PC-3 (cell line): Measurements from ENCODE around the gene NALCN. TPM values are rescaled to one million over a fixed set of nuclear protein-coding genes. Genes with fewer than 3 reads are reported as not detected.
A peak's percentile ranks its signal among the peaks of the same experiment; 100 is the strongest.

Experiments
- ATAC-seq: fragments of 200-7000 bp; cut with Tn5 transposase; 2 replicates; pipeline ENCODE4 v1.9.1; 2020; ENCODE audit warnings: mild to moderate bottlenecking, moderate library complexity
- BruUV-seq: library from RNA; stranded (reverse); fragments of 400-500 nt; replicated peaks from 2 replicates; lab custom pipeline; 2021; lab: Mats Ljungman, UMichigan
- CTCF ChIA-PET: fragments of 300-600 bp; sonication (Branson Sonifier 250); formaldehyde crosslinking; loops from one replicate; lab custom pipeline; 2022; ENCODE audit warnings: antibody characterized with exemption; lab: Charles Lee
- POLR2A ChIA-PET: fragments of 300-600 bp; sonication (Branson Sonifier 250); formaldehyde crosslinking; loops from one replicate; lab custom pipeline; 2022; ENCODE audit warnings: antibody characterized with exemption; ENCODE audit not compliant: unreplicated experiment; lab: Charles Lee
- DNase-seq: peaks from one replicate; pipeline ENCODE4 v3.0.0-alpha.2; 2015
- H2AFZ ChIP-seq: fragments of 300-600 bp; sonication (generic); 2 replicates; pipeline ENCODE4 v1.6.0; 2016; ENCODE audit warnings: antibody characterized with exemption, low read length
- H3F3A ChIP-seq: fragments of 300-600 bp; sonication (generic); one replicate; pipeline ENCODE4 v1.6.0; 2017; ENCODE audit warnings: antibody characterized with exemption, low read length, control low read depth, mild to moderate bottlenecking; ENCODE audit not compliant: unreplicated experiment
- H3K27ac ChIP-seq: fragments of 300-600 bp; sonication (generic); 2 replicates; pipeline ENCODE4 v1.5.1; 2016; ENCODE audit warnings: mild to moderate bottlenecking, low read length
- H3K27me3 ChIP-seq: fragments of 300-600 bp; sonication (generic); 2 replicates; pipeline ENCODE4 v1.6.1; 2016; ENCODE audit warnings: low read length, mixed read lengths
- H3K36me3 ChIP-seq: fragments of 300-600 bp; sonication (generic); 2 replicates; pipeline ENCODE4 v1.6.1; 2016; ENCODE audit warnings: low read depth, mixed run types, low read length, mixed read lengths
- H3K4me1 ChIP-seq: fragments of 300-600 bp; sonication (generic); 2 replicates; pipeline ENCODE4 v1.5.1; 2016; ENCODE audit warnings: low read length; ENCODE audit not compliant: insufficient read depth
- H3K4me2 ChIP-seq: fragments of 300-600 bp; sonication (generic); 2 replicates; pipeline ENCODE4 v1.6.0; 2016; ENCODE audit warnings: low read length
- H3K4me3 ChIP-seq: fragments of 300-600 bp; sonication (generic); 2 replicates; pipeline ENCODE4 v1.5.1; 2016; ENCODE audit warnings: mild to moderate bottlenecking, low read length, mixed read lengths
- H3K79me2 ChIP-seq: fragments of 300-600 bp; sonication (generic); 2 replicates; pipeline ENCODE4 v1.6.1; 2017; ENCODE audit warnings: low read length, mixed read lengths
- H3K9ac ChIP-seq: fragments of 300-600 bp; sonication (generic); 2 replicates; pipeline ENCODE4 v1.6.0; 2016; ENCODE audit warnings: mild to moderate bottlenecking, low read length
- H3K9me2 ChIP-seq: fragments of 300-600 bp; sonication (generic); replicated peaks from 2 replicates; pipeline ENCODE4 v1.6.1; 2016; ENCODE audit warnings: mixed run types, low read length, mixed read lengths
- H3K9me3 ChIP-seq: fragments of 300-600 bp; sonication (generic); 2 replicates; pipeline ENCODE4 v1.6.1; 2016; ENCODE audit warnings: low read length, mixed read lengths
- H4K20me1 ChIP-seq: fragments of 300-600 bp; sonication (generic); 2 replicates; pipeline ENCODE4 v1.6.1; 2016; ENCODE audit warnings: low read length, mixed read lengths
- CTCF ChIP-seq: fragments of 300-600 bp; sonication (generic); conservative IDR thresholded peaks from 2 replicates; pipeline ENCODE4 v1.5.1; 2017; ENCODE audit warnings: antibody characterized with exemption, low read depth, mild to moderate bottlenecking, low read length
- EZH2 ChIP-seq: fragments of 300-600 bp; sonication (generic); IDR thresholded peaks from one replicate; pipeline ENCODE4 v1.6.1; 2017; ENCODE audit warnings: antibody characterized with exemption, mild to moderate bottlenecking, low read length; ENCODE audit not compliant: unreplicated experiment
- EZH2phosphoT487 ChIP-seq: fragments of 300-600 bp; sonication (generic); IDR thresholded peaks from 2 replicates; pipeline ENCODE4 v1.6.1; 2018; ENCODE audit warnings: mild to moderate bottlenecking, antibody characterized with exemption, low read length, borderline replicate concordance
- intact Hi-C: fragments of 100-400 bp; cut with micrococcal nuclease; formaldehyde crosslinking; loops from 2 replicates; pipeline ENCODE4 v1.9.0; 2023
- total RNA-seq: library from RNA; depleted of rRNA; stranded (reverse); fragments of >200 nt; gene quantifications from 2 replicates; pipeline ENCODE4 v1.2.3, GENCODE V29; 2014

NALCN gene
- total RNA-seq, 1 experiment from 2014 or later = 11.8 TPM

- no peak overlapping the region for H3K4me2 ChIP-seq
- H4K20me1 ChIP-seq = no peaks in the 10 kb centered on the region
- TF ChIP-seq CTCF (no peak), EZH2phosphoT487 (no peak)
- no peaks in the 10 kb centered on the region for H3K9me3 ChIP-seq
- no peaks in the 10 kb centered on the region for H3K9me2 ChIP-seq
- peak; percentile 63; the same call in 1 of the 2 replicates for ATAC-seq
- CTCF ChIA-PET = no interaction called here
- H3K4me1 ChIP-seq = no peaks in the 10 kb centered on the region
- no TSS peak for BruUV-seq
- POLR2A ChIA-PET = no interaction called here
- no peak overlapping the region for H3K9ac ChIP-seq
- H3K79me2 ChIP-seq = no peaks in the 10 kb centered on the region
- H2AFZ ChIP-seq = no peak overlapping the region
- no peaks in the 10 kb centered on the region for H3F3A ChIP-seq
- intact Hi-C loops = no loop called here
- H3K36me3 ChIP-seq = no peaks in the 10 kb centered on the region
- no peak overlapping the region for H3K27ac ChIP-seq
- DNase-seq = peak; percentile 23
- no peak overlapping the region for H3K4me3 ChIP-seq
- no peaks in the 10 kb centered on the region for H3K27me3 ChIP-seq
Observed at GRCh38 chr13:101433895-101434294, 17.6 kb upstream of the NALCN start.

- no peaks in the 10 kb centered on the region for H3K27me3 ChIP-seq
- H2AFZ ChIP-seq = no peak overlapping the region
- TF ChIP-seq EZH2 (no peak), EZH2phosphoT487 (no peak), CTCF (no peak)
- H3K9me2 ChIP-seq = no peaks in the 10 kb centered on the region
- H3K79me2 ChIP-seq = no peaks in the 10 kb centered on the region
- no peak overlapping the region for H3K4me3 ChIP-seq
- BruUV-seq = no TSS peak
- peaks cover 1% of the 10 kb centered on the region for H3K4me1 ChIP-seq
- ChIA-PET POLR2A (no interaction called here), CTCF (no interaction called here)
- DNase-seq (no peak), ATAC-seq (no peak)
- no peak overlapping the region for H3K27ac ChIP-seq
- intact Hi-C loops = no loop called here
- no peak overlapping the region for H3K4me2 ChIP-seq
- H4K20me1 ChIP-seq = no peaks in the 10 kb centered on the region
- no peaks in the 10 kb centered on the region for H3K36me3 ChIP-seq
- no peak overlapping the region for H3K9ac ChIP-seq
- no peaks in the 10 kb centered on the region for H3K9me3 ChIP-seq
- no peaks in the 10 kb centered on the region for H3F3A ChIP-seq
Observed at GRCh38 chr13:101429733-101430132, 13.4 kb upstream of the NALCN start.

DNA sequence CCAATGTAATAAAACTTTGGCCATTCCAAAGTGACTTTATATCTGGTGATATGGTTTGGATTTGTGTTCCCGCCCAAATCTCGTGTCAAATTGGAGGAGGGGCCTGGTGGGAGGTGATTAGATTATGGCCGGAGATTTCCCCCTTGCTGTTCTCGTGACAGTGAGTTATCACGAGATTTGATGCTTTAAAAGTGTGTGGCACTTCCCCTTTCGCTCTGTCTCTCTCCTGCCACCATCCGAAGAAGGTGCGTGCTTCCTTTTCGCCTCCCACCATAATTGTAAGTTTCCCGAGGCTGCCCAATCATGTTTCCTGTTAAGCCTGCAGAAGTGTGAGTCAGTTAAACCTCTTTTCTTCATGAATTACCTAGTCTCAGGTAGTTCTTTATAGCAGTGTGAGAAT is 9.3 kb upstream of the NALCN start:
- ChIA-PET CTCF (no interaction called here), POLR2A (no interaction called here)
- TF ChIP-seq EZH2phosphoT487 (no peak), EZH2 (no peak), CTCF (no peak)
- no peak for ATAC-seq
- Histone ChIP-seq H2AFZ (no peak overlapping the region), H3K4me1 (peaks cover 9% of the 10 kb centered on the region), H3K9me3 (no peaks in the 10 kb centered on the region), H3K79me2 (no peaks in the 10 kb centered on the region), H3K36me3 (no peaks in the 10 kb centered on the region), H3K27ac (no peak overlapping the region), H3F3A (no peaks in the 10 kb centered on the region), H3K4me3 (no peak overlapping the region), H3K9me2 (no peaks in the 10 kb centered on the region), H3K27me3 (no peaks in the 10 kb centered on the region), H3K9ac (no peak overlapping the region), H4K20me1 (no peaks in the 10 kb centered on the region), H3K4me2 (no peak overlapping the region)
- intact Hi-C loops = no loop called here
- no TSS peak for BruUV-seq
- no peak for DNase-seq
